Measurements from ENCODE around the gene FBL. TPM values are rescaled to one million over a fixed set of nuclear protein-coding genes. Genes with fewer than 3 reads are reported as not detected.
A peak's percentile ranks its signal among the peaks of the same experiment; 100 is the strongest.

The FBL gene
- total RNA-seq, 1 experiment from 2014 or later = 4,927 TPM

DNA sequence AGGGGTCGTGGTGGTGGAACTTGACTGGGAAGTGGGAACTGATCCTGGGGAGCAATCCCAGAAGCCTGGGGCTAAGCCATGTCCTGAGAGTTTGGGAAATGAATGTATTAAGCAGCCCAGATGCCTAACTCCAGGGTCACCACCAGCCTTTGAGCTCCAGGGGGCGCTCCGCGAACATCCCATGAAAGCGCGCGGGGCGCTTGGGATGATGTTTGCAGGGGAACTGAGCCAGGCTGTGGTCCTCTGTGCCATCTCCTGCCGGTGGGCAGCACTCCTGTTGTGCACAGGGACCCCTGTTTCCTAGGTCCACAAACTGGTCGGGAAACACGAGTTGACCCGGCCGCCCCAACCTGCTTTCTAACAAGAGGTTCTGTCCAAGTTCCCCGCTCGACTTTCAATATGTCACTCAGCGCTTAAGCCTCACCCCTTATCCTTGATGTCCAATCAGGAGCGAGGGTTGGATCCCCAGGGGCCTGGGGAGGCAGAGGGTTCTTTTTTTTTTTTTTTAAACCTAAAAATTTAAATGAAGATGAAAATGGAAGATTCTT is 53.1 kb downstream of the FBL start:
- peaks cover 29% of the 10 kb centered on the region for H3K27me3 ChIP-seq (ENCODE audit: control insufficient read depth, insufficient read depth, low read length)
- no TSS peak for BruUV-seq (replicated peaks)
- peaks cover 11% of the 10 kb centered on the region; the same call in 1 of the 2 replicates for H3K9me3 ChIP-seq (ENCODE audit: control insufficient read depth, insufficient read depth, low read depth, low read length)
- H3K36me3 ChIP-seq (ENCODE audit: control insufficient read depth, insufficient read depth, low read length) = no peaks in the 10 kb centered on the region
- peaks cover 13% of the 10 kb centered on the region for H3K4me1 ChIP-seq (ENCODE audit: control insufficient read depth, insufficient read depth, low read length)
- peak overlapping the region; percentile 29 to 42 for H3K4me3 ChIP-seq (ENCODE audit: low read depth in 2 of 2, low read length in 2 of 2)
- CTCF ChIA-PET = interaction anchor here (0.5 to 9.2 kb wide), 118 partner anchors 12 to 1159 kb away, joined by 3 to 357 read pairs (median 5); partner anchors contain the start of genes DYRK1B, EID2B, FBL and FBXO17
- no peak overlapping the region for H3K27ac ChIP-seq (ENCODE audit: low read length)
- peak; percentile 98 for ATAC-seq
- intact Hi-C loops (cut with micrococcal nuclease; ENCODE audit: unreplicated experiment) = loop anchor here (1.0 to 5.0 kb wide), 6 partner anchors 31 to 831 kb away; partner anchors contain the start of gene PSMC4
- TF ChIP-seq, protein P1, sequence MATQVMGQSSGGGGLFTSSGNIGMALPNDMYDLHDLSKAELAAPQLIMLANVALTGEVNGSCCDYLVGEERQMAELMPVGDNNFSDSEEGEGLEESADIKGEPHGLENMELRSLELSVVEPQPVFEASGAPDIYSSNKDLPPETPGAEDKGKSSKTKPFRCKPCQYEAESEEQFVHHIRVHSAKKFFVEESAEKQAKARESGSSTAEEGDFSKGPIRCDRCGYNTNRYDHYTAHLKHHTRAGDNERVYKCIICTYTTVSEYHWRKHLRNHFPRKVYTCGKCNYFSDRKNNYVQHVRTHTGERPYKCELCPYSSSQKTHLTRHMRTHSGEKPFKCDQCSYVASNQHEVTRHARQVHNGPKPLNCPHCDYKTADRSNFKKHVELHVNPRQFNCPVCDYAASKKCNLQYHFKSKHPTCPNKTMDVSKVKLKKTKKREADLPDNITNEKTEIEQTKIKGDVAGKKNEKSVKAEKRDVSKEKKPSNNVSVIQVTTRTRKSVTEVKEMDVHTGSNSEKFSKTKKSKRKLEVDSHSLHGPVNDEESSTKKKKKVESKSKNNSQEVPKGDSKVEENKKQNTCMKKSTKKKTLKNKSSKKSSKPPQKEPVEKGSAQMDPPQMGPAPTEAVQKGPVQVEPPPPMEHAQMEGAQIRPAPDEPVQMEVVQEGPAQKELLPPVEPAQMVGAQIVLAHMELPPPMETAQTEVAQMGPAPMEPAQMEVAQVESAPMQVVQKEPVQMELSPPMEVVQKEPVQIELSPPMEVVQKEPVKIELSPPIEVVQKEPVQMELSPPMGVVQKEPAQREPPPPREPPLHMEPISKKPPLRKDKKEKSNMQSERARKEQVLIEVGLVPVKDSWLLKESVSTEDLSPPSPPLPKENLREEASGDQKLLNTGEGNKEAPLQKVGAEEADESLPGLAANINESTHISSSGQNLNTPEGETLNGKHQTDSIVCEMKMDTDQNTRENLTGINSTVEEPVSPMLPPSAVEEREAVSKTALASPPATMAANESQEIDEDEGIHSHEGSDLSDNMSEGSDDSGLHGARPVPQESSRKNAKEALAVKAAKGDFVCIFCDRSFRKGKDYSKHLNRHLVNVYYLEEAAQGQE (IDR thresholded peaks at IDR 0.05; ENCODE audit: insufficient read depth in 1 of 2, low read depth in 2 of 2, low read length in 1 of 2) = no peak
- TF ChIP-seq SIN3A (IDR thresholded peaks at IDR 0.05; ENCODE audit: borderline replicate concordance, insufficient read depth, low read depth, low read length) = no peak
- in situ Hi-C loops (cut with HindIII; ENCODE audit: low pct_unique_long_range_greater_than_20kb, low sequenced_read_pairs) = loop anchor here (25.0 kb wide), 2 partner anchors 1006 to 1131 kb away; partner anchors contain the start of gene LGALS7B
- peak; percentile 100 for DNase-seq (ENCODE audit: low read depth, low spot score)
- POLR2A ChIA-PET = interaction anchor here (0.5 to 4.3 kb wide), 26 partner anchors 9 to 744 kb away, joined by 3 to 47 read pairs (median 4); partner anchors contain the start of genes DYRK1B, FBL, LRFN1 and MED29

DNA sequence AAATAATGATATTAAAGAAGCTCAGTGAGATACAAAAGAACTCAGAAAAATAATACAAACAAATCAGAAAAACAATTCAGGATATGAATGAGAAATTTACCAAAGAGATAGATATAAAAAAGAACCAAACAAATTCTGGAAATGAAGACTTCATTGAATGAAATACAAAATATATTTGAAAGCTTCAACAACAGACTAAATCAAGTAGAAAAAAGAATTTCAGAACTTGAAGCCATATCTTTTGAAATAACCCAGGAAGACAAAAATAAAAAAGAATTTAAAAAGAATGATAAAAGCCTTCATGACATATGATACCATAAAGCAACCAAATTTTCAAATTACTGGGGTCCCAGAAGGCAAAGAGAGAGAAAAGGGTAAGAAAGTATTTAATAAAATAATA is 57.9 kb downstream of the FBL start:
- Histone ChIP-seq H3K4me1 (ENCODE audit: control insufficient read depth, insufficient read depth, low read length) (peaks cover 8% of the 10 kb centered on the region), H3K9me3 (ENCODE audit: control insufficient read depth, insufficient read depth, low read depth, low read length) (peaks cover 20% of the 10 kb centered on the region; the same call in 1 of the 2 replicates), H3K27ac (ENCODE audit: low read length) (no peak overlapping the region), H3K36me3 (ENCODE audit: control insufficient read depth, insufficient read depth, low read length) (no peaks in the 10 kb centered on the region), H3K4me3 (ENCODE audit: low read depth in 2 of 2, low read length in 2 of 2) (no peak overlapping the region), H3K27me3 (ENCODE audit: control insufficient read depth, insufficient read depth, low read length) (peaks cover 43% of the 10 kb centered on the region)
- CTCF ChIA-PET = interaction anchor here (0.5 to 7.7 kb wide), 10 partner anchors 12 to 517 kb away, joined by 3 to 188 read pairs (median 4); partner anchors contain the start of gene PSMC4
- TF ChIP-seq, protein P2, sequence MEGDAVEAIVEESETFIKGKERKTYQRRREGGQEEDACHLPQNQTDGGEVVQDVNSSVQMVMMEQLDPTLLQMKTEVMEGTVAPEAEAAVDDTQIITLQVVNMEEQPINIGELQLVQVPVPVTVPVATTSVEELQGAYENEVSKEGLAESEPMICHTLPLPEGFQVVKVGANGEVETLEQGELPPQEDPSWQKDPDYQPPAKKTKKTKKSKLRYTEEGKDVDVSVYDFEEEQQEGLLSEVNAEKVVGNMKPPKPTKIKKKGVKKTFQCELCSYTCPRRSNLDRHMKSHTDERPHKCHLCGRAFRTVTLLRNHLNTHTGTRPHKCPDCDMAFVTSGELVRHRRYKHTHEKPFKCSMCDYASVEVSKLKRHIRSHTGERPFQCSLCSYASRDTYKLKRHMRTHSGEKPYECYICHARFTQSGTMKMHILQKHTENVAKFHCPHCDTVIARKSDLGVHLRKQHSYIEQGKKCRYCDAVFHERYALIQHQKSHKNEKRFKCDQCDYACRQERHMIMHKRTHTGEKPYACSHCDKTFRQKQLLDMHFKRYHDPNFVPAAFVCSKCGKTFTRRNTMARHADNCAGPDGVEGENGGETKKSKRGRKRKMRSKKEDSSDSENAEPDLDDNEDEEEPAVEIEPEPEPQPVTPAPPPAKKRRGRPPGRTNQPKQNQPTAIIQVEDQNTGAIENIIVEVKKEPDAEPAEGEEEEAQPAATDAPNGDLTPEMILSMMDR (IDR thresholded peaks at IDR 0.05) = no peak
- TF ChIP-seq, protein P1 (IDR thresholded peaks at IDR 0.05; ENCODE audit: insufficient read depth in 1 of 2, low read depth in 2 of 2, low read length in 1 of 2) = no peak
- TF ChIP-seq TCF7L2 (IDR thresholded peaks at IDR 0.05; ENCODE audit: low read depth, low read length) (no peak), SIN3A (IDR thresholded peaks at IDR 0.05; ENCODE audit: borderline replicate concordance, insufficient read depth, low read depth, low read length) (no peak), POLR2AphosphoS5 (IDR thresholded peaks at IDR 0.05; ENCODE audit: low read depth, low read length) (no peak)
- BruUV-seq (replicated peaks) = no TSS peak
- DNase-seq (ENCODE audit: low read depth, low spot score) (no peak), ATAC-seq (no peak)
- in situ Hi-C loops (cut with HindIII; ENCODE audit: low pct_unique_long_range_greater_than_20kb, low sequenced_read_pairs) (loop anchor here (10.0 to 25.0 kb wide), 3 partner anchors 1001 to 1263 kb away; partner anchors contain the start of gene LGALS7B), intact Hi-C loops (cut with micrococcal nuclease; ENCODE audit: unreplicated experiment) (no loop called here)
- POLR2A ChIA-PET = interaction anchor here (0.5 to 0.9 kb wide), 6 partner anchors 16 to 577 kb away, joined by 3 to 8 read pairs (median 4); partner anchors contain the start of gene DYRK1B

Small RNAs within 50 kb of the gene (microRNA-seq; reads per million reads assigned to microRNA genes)
- gene MIR6719 (ENCODE audit: unreplicated experiment) = not detected

Other genes with a start within 250 kb of the FBL start
- gene LGALS13, start 243.9 kb downstream of the FBL start, total RNA-seq (2021; ENCODE audit: unreplicated experiment) = not detected
- gene LGALS16, start 190.5 kb downstream of the FBL start, total RNA-seq (2021; ENCODE audit: unreplicated experiment) = not detected
- not detected for gene LGALS14, start 141.9 kb downstream of the FBL start, total RNA-seq (2021; ENCODE audit: unreplicated experiment)
- not detected for gene CLC, start 108.3 kb downstream of the FBL start, total RNA-seq (2021; ENCODE audit: unreplicated experiment)
- not detected for gene LEUTX, start 67.5 kb downstream of the FBL start, total RNA-seq (2021; ENCODE audit: unreplicated experiment)
- 322 TPM for gene DYRK1B, start 12.2 kb downstream of the FBL start, total RNA-seq (2021; ENCODE audit: unreplicated experiment)
- 6.4 TPM for gene FCGBP, start 88.3 kb upstream of the FBL start, total RNA-seq (2021; ENCODE audit: unreplicated experiment)
- 2,386 TPM for gene PSMC4, start 124.8 kb upstream of the FBL start, total RNA-seq (2021; ENCODE audit: unreplicated experiment)
- 68.4 TPM for gene ZNF546, start 150.7 kb upstream of the FBL start, total RNA-seq (2021; ENCODE audit: unreplicated experiment)
- gene ZNF780B, start 209.9 kb upstream of the FBL start, total RNA-seq (2021; ENCODE audit: unreplicated experiment) = 237 TPM
- 251 TPM for gene ZNF780A, start 244.6 kb upstream of the FBL start, total RNA-seq (2021; ENCODE audit: unreplicated experiment)

All from Panc1 (cell line).